Calu3 (cell line): ENCODE data around the gene ECHDC1. TPM values are rescaled to one million over a fixed set of nuclear protein-coding genes. Genes with fewer than 3 reads are reported as not detected.

Source experiments
- BruUV-seq: library from RNA; stranded (reverse); fragments of 400-500 nt; replicated peaks from 2 replicates; lab custom pipeline; 2021; lab: Mats Ljungman, UMichigan
- CTCF ChIA-PET: fragments of 300-600 bp; sonication (Branson Sonifier 250); formaldehyde crosslinking; loops from one replicate; lab custom pipeline; 2022; ENCODE audit warnings: antibody characterized with exemption; lab: Charles Lee
- DNase-seq: peaks from one replicate; pipeline ENCODE4 v3.0.0; 2022
- H3K27ac Mint-ChIP-seq: one replicate; pipeline ENCODE4 v1.8.0; 2022; ENCODE audit warnings: mixed read lengths; ENCODE audit not compliant: unreplicated experiment
- H3K27me3 Mint-ChIP-seq: one replicate; pipeline ENCODE4 v1.8.0; 2022; ENCODE audit warnings: mixed read lengths; ENCODE audit not compliant: unreplicated experiment
- H3K36me3 Mint-ChIP-seq: one replicate; pipeline ENCODE4 v1.8.0; 2022; ENCODE audit warnings: mild to moderate bottlenecking, moderate library complexity, mixed read lengths; ENCODE audit not compliant: insufficient read depth, unreplicated experiment
- H3K4me1 Mint-ChIP-seq: one replicate; pipeline ENCODE4 v1.8.0; 2022; ENCODE audit warnings: mild to moderate bottlenecking, low read depth, mixed read lengths; ENCODE audit not compliant: unreplicated experiment
- H3K4me3 Mint-ChIP-seq: one replicate; pipeline ENCODE4 v1.8.0; 2022; ENCODE audit warnings: mild to moderate bottlenecking, low read depth, moderate library complexity, mixed read lengths; ENCODE audit not compliant: unreplicated experiment
- H3K9me3 Mint-ChIP-seq: one replicate; pipeline ENCODE4 v1.8.0; 2022; ENCODE audit warnings: low read depth, mixed read lengths; ENCODE audit not compliant: unreplicated experiment
- CTCF ChIP-seq: fragments of 200-600 bp; IDR thresholded peaks from one replicate; pipeline ENCODE4 v1.8.0; 2022; ENCODE audit warnings: antibody characterized with exemption; ENCODE audit not compliant: unreplicated experiment
- intact Hi-C: fragments of 100-400 bp; cut with micrococcal nuclease; formaldehyde crosslinking; loops from one replicate; pipeline ENCODE4 v1.10.0; 2022; ENCODE audit not compliant: unreplicated experiment
- total RNA-seq: library from RNA; stranded (reverse); gene quantifications from 2 replicates; pipeline ENCODE4 v1.2.3, GENCODE V29; 2022

The ECHDC1 gene
- total RNA-seq, 1 experiment from 2014 or later, result 42.5 TPM

- Mint-ChIP-seq H3K27ac (no peak overlapping the region), H3K27me3 (no peaks in the 10 kb centered on the region), H3K4me1 (no peaks in the 10 kb centered on the region), H3K9me3 (no peaks in the 10 kb centered on the region), H3K36me3 (no peaks in the 10 kb centered on the region), H3K4me3 (no peak overlapping the region)
- BruUV-seq, result no TSS peak
- intact Hi-C loops, result no loop called here
- TF ChIP-seq CTCF, result no peak
- DNase-seq, result no peak
- CTCF ChIA-PET, result interaction anchor here (0.6 kb wide), 1 partner anchor 1621 kb away, joined by 3 read pairs; no protein-coding TSS in a partner anchor
These were observed 96.0 kb downstream of the ECHDC1 start for GRCh38 chr6:127247114-127248096.

GRCh38 chr6:127243501-127243900 is 99.9 kb downstream of the ECHDC1 start:
- intact Hi-C loops, result no loop called here
- no peak overlapping the region for H3K4me3 Mint-ChIP-seq
- H3K27me3 Mint-ChIP-seq, result no peaks in the 10 kb centered on the region
- DNase-seq, result no peak
- H3K9me3 Mint-ChIP-seq, result no peaks in the 10 kb centered on the region
- no peak overlapping the region for H3K27ac Mint-ChIP-seq
- no TSS peak for BruUV-seq
- H3K4me1 Mint-ChIP-seq, result no peaks in the 10 kb centered on the region
- no peak for TF ChIP-seq CTCF
- no peaks in the 10 kb centered on the region for H3K36me3 Mint-ChIP-seq
- CTCF ChIA-PET, result no interaction called here

Other genes with a start within 250 kb of the ECHDC1 start
- gene RSPO3, start 224.9 kb downstream of the ECHDC1 start, total RNA-seq, result not detected in 2 replicates
- 21.9 and 24.1 TPM in 2 replicates for gene RNF146, start 76.7 kb downstream of the ECHDC1 start, total RNA-seq
- gene KIAA0408, start 115.8 kb upstream of the ECHDC1 start, total RNA-seq, result 0.31 and 0.91 TPM in 2 replicates
- 0.31 and 0.64 TPM in 2 replicates for gene C6orf58, start 233.6 kb upstream of the ECHDC1 start, total RNA-seq